GM23248 (cell line): Measurements from ENCODE around the gene TRPM2. TPM values are rescaled to one million over a fixed set of nuclear protein-coding genes. Genes with fewer than 3 reads are reported as not detected.
A peak's percentile ranks its signal among the peaks of the same experiment; 100 is the strongest.

Experiments used
- DNase-seq: peaks from one replicate; pipeline ENCODE4 v3.0.0-alpha.2; 2015
- H2AFZ ChIP-seq: fragments of 200-600 bp; sonication (generic); 2 replicates; pipeline ENCODE4 v1.6.1; 2016; ENCODE audit warnings: antibody characterized with exemption
- H3F3A ChIP-seq: fragments of 200-600 bp; sonication (generic); 2 replicates; pipeline ENCODE4 v1.6.1; 2016; ENCODE audit warnings: mild to moderate bottlenecking, antibody characterized with exemption, mixed run types; ENCODE audit not compliant: insufficient read depth
- H3K27ac ChIP-seq: fragments of 200-600 bp; sonication (generic); 2 replicates; pipeline ENCODE4 v1.5.1; 2016; ENCODE audit warnings: mild to moderate bottlenecking
- H3K27me3 ChIP-seq: fragments of 200-600 bp; sonication (generic); replicated peaks from 2 replicates; pipeline ENCODE4 v1.6.1; 2016; ENCODE audit warnings: mild to moderate bottlenecking; ENCODE audit not compliant: insufficient read depth
- H3K36me3 ChIP-seq: fragments of 200-600 bp; sonication (generic); 2 replicates; pipeline ENCODE4 v1.6.1; 2016; ENCODE audit warnings: low read depth, mild to moderate bottlenecking
- H3K4me1 ChIP-seq: fragments of 200-600 bp; sonication (generic); 2 replicates; pipeline ENCODE4 v1.6.1; 2016; ENCODE audit warnings: mild to moderate bottlenecking; ENCODE audit not compliant: insufficient read depth
- H3K4me2 ChIP-seq: fragments of 200-600 bp; sonication (generic); one replicate; pipeline ENCODE4 v1.6.1; 2016; ENCODE audit warnings: mild to moderate bottlenecking; ENCODE audit not compliant: unreplicated experiment
- H3K4me3 ChIP-seq: fragments of 200-600 bp; sonication (generic); 2 replicates; pipeline ENCODE4 v1.5.1; 2016; ENCODE audit warnings: mild to moderate bottlenecking
- H3K79me2 ChIP-seq: fragments of 200-600 bp; sonication (generic); 2 replicates; pipeline ENCODE4 v1.6.1; 2016; ENCODE audit warnings: mild to moderate bottlenecking; ENCODE audit not compliant: insufficient read depth
- H3K9ac ChIP-seq: fragments of 200-600 bp; sonication (generic); 2 replicates; pipeline ENCODE4 v1.6.1; 2016; ENCODE audit warnings: mild to moderate bottlenecking
- H3K9me2 ChIP-seq: fragments of 200-600 bp; sonication (generic); 2 replicates; pipeline ENCODE4 v1.6.1; 2016; ENCODE audit warnings: mixed run types, mild to moderate bottlenecking, moderate library complexity; ENCODE audit not compliant: insufficient read depth
- H3K9me3 ChIP-seq: fragments of 200-600 bp; sonication (generic); one replicate; pipeline ENCODE4 v1.6.1; 2017; ENCODE audit warnings: low read depth
- H4K20me1 ChIP-seq: fragments of 200-600 bp; sonication (generic); 2 replicates; pipeline ENCODE4 v1.6.0; 2016; ENCODE audit not compliant: insufficient read depth
- EZH2 ChIP-seq: fragments of 200-600 bp; sonication (generic); IDR thresholded peaks from 2 replicates; pipeline ENCODE4 v1.6.1; 2018; ENCODE audit warnings: antibody characterized with exemption, mild to moderate bottlenecking; ENCODE audit not compliant: insufficient read depth, poor library complexity, severe bottlenecking
- EZH2phosphoT487 ChIP-seq: fragments of 200-600 bp; sonication (generic); IDR thresholded peaks from 2 replicates; pipeline ENCODE4 v1.6.1; 2018; ENCODE audit warnings: antibody characterized with exemption, moderate library complexity, mild to moderate bottlenecking, low read depth; ENCODE audit not compliant: insufficient read depth
- WGBS, 2 experiments: methylation state at CpG; one replicate each; pipeline ENCODE4 v1.1.6; 2015 to 2017; ENCODE audit warnings: low lambda C conversion rate in 2 of 2, low coverage in 1 of 2; ENCODE audit errors: missing lambda C conversion rate in 2 of 2; 5-methylcytosine and 5-hydroxymethylcytosine counted together
- in situ Hi-C: fragments of 300-500 bp; cut with MboI; formaldehyde crosslinking; loops from 2 replicates; pipeline ENCODE4 v1.15.0; 2020
- polyA plus RNA-seq: library from polyadenylated mRNA; unstranded; fragments of >200 nt; fragmentation: Nextera tagmentation; extraction: Ambion mirVana; gene quantifications from 2 replicates; pipeline ENCODE4 v1.2.1, GENCODE V29; 2016
- total RNA-seq: library from RNA; depleted of rRNA; stranded (reverse); fragments of >200 nt; shearing (Covaris generic); gene quantifications from 2 replicates; pipeline ENCODE4 v1.2.3, GENCODE V29; 2014

Gene TRPM2
- total and polyA plus RNA-seq, 2 experiments from 2014 or later = 0.22 TPM; not detected in 1

DNA sequence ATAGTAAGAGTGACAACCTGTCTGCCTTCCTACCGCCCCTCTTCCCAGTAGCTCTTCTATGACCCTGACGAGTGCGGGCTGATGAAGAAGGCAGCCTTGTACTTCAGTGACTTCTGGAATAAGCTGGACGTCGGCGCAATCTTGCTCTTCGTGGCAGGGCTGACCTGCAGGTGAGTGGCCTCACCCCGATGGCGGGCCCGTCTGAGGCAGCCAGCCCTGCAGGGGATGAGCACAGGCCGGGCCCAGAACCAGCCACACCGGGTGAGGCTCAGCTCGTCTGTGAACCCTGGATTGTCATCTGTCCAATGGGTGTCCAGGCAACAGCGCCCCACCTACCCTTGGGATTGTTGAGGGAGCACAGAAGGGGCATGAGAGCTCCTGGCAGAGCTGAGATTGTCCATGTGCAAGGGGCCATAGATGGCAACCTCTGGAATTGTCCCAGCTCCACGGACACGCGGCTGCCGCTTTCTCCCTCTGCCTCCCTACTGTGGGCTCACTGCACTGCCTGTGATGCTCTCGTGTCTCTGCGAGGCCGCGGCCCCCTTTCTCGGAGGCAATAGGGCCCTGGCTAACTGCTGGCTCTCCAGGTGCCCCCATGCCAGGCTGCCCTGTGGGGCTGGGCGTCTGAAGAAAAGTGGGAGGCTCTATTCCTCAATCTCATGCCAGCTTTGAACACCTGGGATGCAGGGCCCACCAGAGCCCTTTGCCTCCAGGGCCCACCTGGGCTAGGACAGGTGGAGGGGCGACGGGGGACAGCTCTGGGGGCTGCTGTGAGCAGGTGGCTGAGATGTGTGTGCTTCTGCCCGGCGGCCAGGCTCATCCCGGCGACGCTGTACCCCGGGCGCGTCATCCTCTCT is 51.9 kb downstream of the TRPM2 start:
- Histone ChIP-seq H3K27ac (no peak overlapping the region), H3K79me2 (no peaks in the 10 kb centered on the region), H3K4me3 (no peak overlapping the region), H3K9ac (no peak overlapping the region), H3K36me3 (no peaks in the 10 kb centered on the region), H4K20me1 (no peaks in the 10 kb centered on the region), H3K4me2 (no peak overlapping the region), H3K27me3 (no peaks in the 10 kb centered on the region), H3K9me3 (no peaks in the 10 kb centered on the region), H3F3A (peaks cover 9% of the 10 kb centered on the region; the same call in 1 of the 2 replicates), H3K4me1 (no peaks in the 10 kb centered on the region), H3K9me2 (no peaks in the 10 kb centered on the region), H2AFZ (no peak overlapping the region)
- in situ Hi-C loops = no loop called here
- 62 to 70% methylated on average over 30 to 34 of the region's 34 CpGs for WGBS, 2 experiments
- no peak for DNase-seq
- TF ChIP-seq EZH2phosphoT487 (no peak), EZH2 (no peak)

GRCh38 chr21:44405948-44406872 is 52.8 kb downstream of the TRPM2 start:
- no peaks in the 10 kb centered on the region for H3K9me2 ChIP-seq
- no peaks in the 10 kb centered on the region for H3K4me1 ChIP-seq
- H3K4me3 ChIP-seq = no peak overlapping the region
- TF ChIP-seq EZH2phosphoT487 (no peak), EZH2 (no peak)
- H3K9ac ChIP-seq = no peak overlapping the region
- H3K4me2 ChIP-seq = no peak overlapping the region
- H2AFZ ChIP-seq = no peak overlapping the region
- H3K9me3 ChIP-seq = no peaks in the 10 kb centered on the region
- no peaks in the 10 kb centered on the region for H3K27me3 ChIP-seq
- peaks cover 9% of the 10 kb centered on the region; the same call in 1 of the 2 replicates for H3F3A ChIP-seq
- DNase-seq = peak; percentile 22
- H3K36me3 ChIP-seq = no peaks in the 10 kb centered on the region
- no peaks in the 10 kb centered on the region for H3K79me2 ChIP-seq
- WGBS, 2 experiments = 55 to 62% methylated on average over 36 to 37 of the region's 37 CpGs
- no peak overlapping the region for H3K27ac ChIP-seq
- H4K20me1 ChIP-seq = no peaks in the 10 kb centered on the region
- in situ Hi-C loops = no loop called here

DNA sequence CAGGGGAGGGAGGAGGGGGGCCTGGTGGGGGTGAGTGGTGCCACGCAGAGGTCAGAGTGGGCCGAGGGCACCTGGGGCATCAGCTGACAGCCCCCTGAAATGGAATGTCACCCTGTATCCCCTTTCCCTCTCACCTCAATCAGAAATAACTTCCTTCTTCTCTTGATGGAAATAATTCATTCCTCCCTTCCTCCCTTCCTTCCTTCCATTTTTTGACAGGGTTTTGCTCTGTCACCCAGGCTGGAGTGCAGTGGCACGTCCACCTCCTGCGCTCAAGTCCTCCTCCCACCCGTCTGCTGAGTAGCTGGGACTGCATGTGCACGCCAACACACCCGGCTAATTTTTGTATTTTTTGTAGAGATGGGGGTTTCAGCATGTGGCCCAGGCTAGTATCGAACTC is 53.5 kb downstream of the TRPM2 start:
- in situ Hi-C loops = no loop called here
- 35 to 42% methylated on average over 6 to 8 of the region's 8 CpGs for WGBS, 2 experiments
- no peak overlapping the region for H3K4me3 ChIP-seq

GRCh38 chr21:44407493-44407892 is 54.1 kb downstream of the TRPM2 start:
- H3K9me3 ChIP-seq = no peaks in the 10 kb centered on the region
- in situ Hi-C loops = no loop called here
- H3K79me2 ChIP-seq = no peaks in the 10 kb centered on the region
- no peaks in the 10 kb centered on the region for H4K20me1 ChIP-seq
- no peaks in the 10 kb centered on the region for H3K4me1 ChIP-seq
- no peaks in the 10 kb centered on the region for H3K9me2 ChIP-seq
- H3K4me3 ChIP-seq = no peak overlapping the region
- no peak overlapping the region for H3K27ac ChIP-seq
- H3K9ac ChIP-seq = no peak overlapping the region
- no peak overlapping the region for H2AFZ ChIP-seq
- H3K4me2 ChIP-seq = no peak overlapping the region
- 54 to 60% methylated on average over 7 of the region's 7 CpGs for WGBS, 2 experiments
- no peaks in the 10 kb centered on the region for H3K36me3 ChIP-seq
- H3F3A ChIP-seq = peaks cover 9% of the 10 kb centered on the region; the same call in 1 of the 2 replicates
- TF ChIP-seq EZH2phosphoT487 = no peak
- no peak for TF ChIP-seq EZH2
- H3K27me3 ChIP-seq = no peaks in the 10 kb centered on the region
- DNase-seq = no peak

More for the DNA sequence above, 53.5 kb downstream of the TRPM2 start:
- peaks cover 9% of the 10 kb centered on the region; the same call in 1 of the 2 replicates for H3F3A ChIP-seq
- no peak overlapping the region for H3K9ac ChIP-seq
- no peaks in the 10 kb centered on the region for H3K27me3 ChIP-seq
- H3K79me2 ChIP-seq = no peaks in the 10 kb centered on the region
- no peak for DNase-seq
- no peak overlapping the region for H3K4me2 ChIP-seq
- H3K4me1 ChIP-seq = no peaks in the 10 kb centered on the region
- no peak overlapping the region for H2AFZ ChIP-seq
- no peaks in the 10 kb centered on the region for H4K20me1 ChIP-seq
- H3K27ac ChIP-seq = no peak overlapping the region
- no peak for TF ChIP-seq EZH2
- TF ChIP-seq EZH2phosphoT487 = no peak
- H3K9me2 ChIP-seq = no peaks in the 10 kb centered on the region
- H3K9me3 ChIP-seq = no peaks in the 10 kb centered on the region
- no peaks in the 10 kb centered on the region for H3K36me3 ChIP-seq
